OCI-LY1 (cell line): ENCODE data around the gene MTX2.

Source experiments
- CTCF ChIP-seq: fragments of 200-600 bp; sonication (generic), shearing (Covaris generic); IDR thresholded peaks from 2 replicates; pipeline ENCODE4 v1.5.1; 2017; ENCODE audit warnings: mild to moderate bottlenecking, antibody characterized with exemption, low read length, moderate library complexity, mixed read lengths
- EZH2 ChIP-seq: fragments of 200-600 bp; sonication (generic), shearing (Covaris generic); IDR thresholded peaks from 2 replicates; pipeline ENCODE4 v1.8.0; 2017; ENCODE audit warnings: borderline replicate concordance, mixed run types, mild to moderate bottlenecking, antibody characterized with exemption, low read length, moderate library complexity, mixed read lengths

- TF ChIP-seq EZH2 (no peak), CTCF (no peak)
Measured at GRCh38 chr2:176380341-176380740, 111.1 kb downstream of the MTX2 start.
